HL-60 (cell line): ENCODE results near the gene MVD.

Experiments used
- DNase-seq, 2 experiments: peaks; one replicate each; pipeline ENCODE4 v3.0.0-alpha.2; 2010 to 2020; ENCODE audit warnings: low read depth in 1 of 2, low spot score in 1 of 2
- H3K27ac ChIP-seq: fragments of 250-450 bp; sonication (Bioruptor Pico); replicated peaks from 2 replicates; pipeline ENCODE4 v1.5.1; 2020; ENCODE audit warnings: mild to moderate bottlenecking, moderate library complexity
- H3K27me3 ChIP-seq: fragments of 250-450 bp; sonication (Bioruptor Pico); 2 replicates; pipeline ENCODE4 v1.5.1; 2021; ENCODE audit warnings: mild to moderate bottlenecking, moderate library complexity; ENCODE audit not compliant: insufficient read depth, poor library complexity, severe bottlenecking
- H3K4me3 ChIP-seq: replicated peaks from 2 replicates; pipeline ENCODE4 v1.5.1; 2011; ENCODE audit warnings: mild to moderate bottlenecking, control low read depth, low read length; ENCODE audit not compliant: insufficient read depth
- GABPA ChIP-seq: IDR thresholded peaks from 2 replicates; pipeline ENCODE4 v1.6.1; 2012; ENCODE audit warnings: low read depth
- POLR2AphosphoS5 ChIP-seq: IDR thresholded peaks from 2 replicates; pipeline ENCODE4 v1.6.1; 2012; ENCODE audit warnings: low read depth
- SPI1 ChIP-seq: IDR thresholded peaks from 2 replicates; pipeline ENCODE4 v1.6.1; 2012; ENCODE audit warnings: low read depth, mild to moderate bottlenecking, borderline replicate concordance
- TF ChIP-seq, protein P1 (sequence below): IDR thresholded peaks from one replicate; pipeline ENCODE4 v1.5.1; 2011; ENCODE audit warnings: low read length, control low read depth, inconsistent platforms; ENCODE audit not compliant: insufficient read depth
- TF ChIP-seq, protein P2 (sequence below): IDR thresholded peaks from 2 replicates; pipeline ENCODE4 v1.6.1; 2012; ENCODE audit warnings: low read depth; ENCODE audit not compliant: insufficient replicate concordance

MVD gene

DNA sequence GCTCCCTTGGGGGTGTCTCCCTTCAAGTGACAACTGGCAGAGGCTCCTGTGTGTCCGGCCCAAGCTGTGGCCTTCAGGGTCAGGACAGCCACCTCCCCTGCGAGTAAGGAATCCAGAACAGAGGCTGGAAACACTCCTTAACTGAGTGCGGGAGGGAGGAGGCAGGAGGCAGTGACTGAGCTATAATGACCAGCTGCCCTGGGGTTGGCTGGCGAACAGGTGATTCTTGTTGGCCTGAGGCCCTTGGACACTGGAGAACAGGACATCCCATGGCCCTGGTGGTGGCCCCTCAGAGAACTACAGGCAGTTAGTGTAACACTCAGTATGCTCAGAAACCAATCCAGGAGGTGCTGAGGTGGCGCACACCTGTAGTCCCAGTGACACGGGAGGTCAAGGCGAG is 32.9 kb upstream of the MVD start:
- no peak for TF ChIP-seq POLR2AphosphoS5
- TF ChIP-seq, protein P1, sequence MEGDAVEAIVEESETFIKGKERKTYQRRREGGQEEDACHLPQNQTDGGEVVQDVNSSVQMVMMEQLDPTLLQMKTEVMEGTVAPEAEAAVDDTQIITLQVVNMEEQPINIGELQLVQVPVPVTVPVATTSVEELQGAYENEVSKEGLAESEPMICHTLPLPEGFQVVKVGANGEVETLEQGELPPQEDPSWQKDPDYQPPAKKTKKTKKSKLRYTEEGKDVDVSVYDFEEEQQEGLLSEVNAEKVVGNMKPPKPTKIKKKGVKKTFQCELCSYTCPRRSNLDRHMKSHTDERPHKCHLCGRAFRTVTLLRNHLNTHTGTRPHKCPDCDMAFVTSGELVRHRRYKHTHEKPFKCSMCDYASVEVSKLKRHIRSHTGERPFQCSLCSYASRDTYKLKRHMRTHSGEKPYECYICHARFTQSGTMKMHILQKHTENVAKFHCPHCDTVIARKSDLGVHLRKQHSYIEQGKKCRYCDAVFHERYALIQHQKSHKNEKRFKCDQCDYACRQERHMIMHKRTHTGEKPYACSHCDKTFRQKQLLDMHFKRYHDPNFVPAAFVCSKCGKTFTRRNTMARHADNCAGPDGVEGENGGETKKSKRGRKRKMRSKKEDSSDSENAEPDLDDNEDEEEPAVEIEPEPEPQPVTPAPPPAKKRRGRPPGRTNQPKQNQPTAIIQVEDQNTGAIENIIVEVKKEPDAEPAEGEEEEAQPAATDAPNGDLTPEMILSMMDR: no peak
- no peak for TF ChIP-seq GABPA
- TF ChIP-seq, protein P2, sequence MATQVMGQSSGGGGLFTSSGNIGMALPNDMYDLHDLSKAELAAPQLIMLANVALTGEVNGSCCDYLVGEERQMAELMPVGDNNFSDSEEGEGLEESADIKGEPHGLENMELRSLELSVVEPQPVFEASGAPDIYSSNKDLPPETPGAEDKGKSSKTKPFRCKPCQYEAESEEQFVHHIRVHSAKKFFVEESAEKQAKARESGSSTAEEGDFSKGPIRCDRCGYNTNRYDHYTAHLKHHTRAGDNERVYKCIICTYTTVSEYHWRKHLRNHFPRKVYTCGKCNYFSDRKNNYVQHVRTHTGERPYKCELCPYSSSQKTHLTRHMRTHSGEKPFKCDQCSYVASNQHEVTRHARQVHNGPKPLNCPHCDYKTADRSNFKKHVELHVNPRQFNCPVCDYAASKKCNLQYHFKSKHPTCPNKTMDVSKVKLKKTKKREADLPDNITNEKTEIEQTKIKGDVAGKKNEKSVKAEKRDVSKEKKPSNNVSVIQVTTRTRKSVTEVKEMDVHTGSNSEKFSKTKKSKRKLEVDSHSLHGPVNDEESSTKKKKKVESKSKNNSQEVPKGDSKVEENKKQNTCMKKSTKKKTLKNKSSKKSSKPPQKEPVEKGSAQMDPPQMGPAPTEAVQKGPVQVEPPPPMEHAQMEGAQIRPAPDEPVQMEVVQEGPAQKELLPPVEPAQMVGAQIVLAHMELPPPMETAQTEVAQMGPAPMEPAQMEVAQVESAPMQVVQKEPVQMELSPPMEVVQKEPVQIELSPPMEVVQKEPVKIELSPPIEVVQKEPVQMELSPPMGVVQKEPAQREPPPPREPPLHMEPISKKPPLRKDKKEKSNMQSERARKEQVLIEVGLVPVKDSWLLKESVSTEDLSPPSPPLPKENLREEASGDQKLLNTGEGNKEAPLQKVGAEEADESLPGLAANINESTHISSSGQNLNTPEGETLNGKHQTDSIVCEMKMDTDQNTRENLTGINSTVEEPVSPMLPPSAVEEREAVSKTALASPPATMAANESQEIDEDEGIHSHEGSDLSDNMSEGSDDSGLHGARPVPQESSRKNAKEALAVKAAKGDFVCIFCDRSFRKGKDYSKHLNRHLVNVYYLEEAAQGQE: no peak
- TF ChIP-seq SPI1: no peak
- Histone ChIP-seq H3K27me3 (no peaks in the 10 kb centered on the region), H3K27ac (no peak overlapping the region), H3K4me3 (no peak overlapping the region)
- no peak for DNase-seq

DNA sequence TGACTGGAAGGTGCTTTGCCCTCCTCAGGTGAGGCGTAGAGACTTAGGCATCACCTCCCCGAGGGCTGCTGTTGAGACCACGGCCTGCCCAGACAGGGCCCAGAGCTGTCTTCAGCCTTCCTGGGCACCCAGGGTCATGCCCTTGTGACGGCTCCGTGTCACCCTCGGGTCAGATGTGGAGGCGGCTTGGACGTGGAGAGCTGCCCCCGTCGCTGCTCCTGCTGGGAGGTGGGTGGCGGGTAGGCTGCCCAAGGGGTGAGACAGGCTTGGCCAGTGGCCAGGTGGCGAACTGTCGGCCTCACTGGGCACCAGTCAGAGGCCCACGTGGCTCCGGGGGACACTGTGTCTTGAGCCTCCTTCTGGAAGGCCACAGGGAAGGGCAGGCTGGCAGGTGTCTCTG is 32.3 kb upstream of the MVD start:
- H3K27me3 ChIP-seq: no peaks in the 10 kb centered on the region
- no peak for DNase-seq
- TF ChIP-seq, protein P1: no peak
- TF ChIP-seq, protein P2: no peak
- TF ChIP-seq GABPA (no peak), SPI1 (no peak), POLR2AphosphoS5 (no peak)
- no peak overlapping the region for H3K27ac ChIP-seq
- H3K4me3 ChIP-seq: no peak overlapping the region

GRCh38 chr16:88694221-88695087 is 31.6 kb upstream of the MVD start:
- no peaks in the 10 kb centered on the region for H3K27me3 ChIP-seq
- no peak overlapping the region for H3K4me3 ChIP-seq
- TF ChIP-seq SPI1 (no peak), POLR2AphosphoS5 (no peak), GABPA (no peak)
- TF ChIP-seq, protein P2: no peak
- TF ChIP-seq, protein P1: no peak
- H3K27ac ChIP-seq: no peak overlapping the region
- no peak for DNase-seq
